IPS-18c (cell line): ENCODE data around the gene ULBP1.
"Not testable (repeated sequence)": the region's sequence is repeated elsewhere in the genome, so short reads cannot be mapped to it uniquely, and the experiment has no call there.

ENCODE experiments used
- H3K4me3 ChIP-seq: 2 replicates; pipeline ENCODE4 v1.7.0; 2013; ENCODE audit warnings: low read depth, mild to moderate bottlenecking, low read length, moderate library complexity; ENCODE audit not compliant: insufficient read depth
- H3K9me3 ChIP-seq: one replicate; pipeline ENCODE4 v1.6.1; 2013; ENCODE audit warnings: mild to moderate bottlenecking, low read length, moderate library complexity; ENCODE audit not compliant: control insufficient read depth, insufficient read depth

Gene ULBP1

DNA sequence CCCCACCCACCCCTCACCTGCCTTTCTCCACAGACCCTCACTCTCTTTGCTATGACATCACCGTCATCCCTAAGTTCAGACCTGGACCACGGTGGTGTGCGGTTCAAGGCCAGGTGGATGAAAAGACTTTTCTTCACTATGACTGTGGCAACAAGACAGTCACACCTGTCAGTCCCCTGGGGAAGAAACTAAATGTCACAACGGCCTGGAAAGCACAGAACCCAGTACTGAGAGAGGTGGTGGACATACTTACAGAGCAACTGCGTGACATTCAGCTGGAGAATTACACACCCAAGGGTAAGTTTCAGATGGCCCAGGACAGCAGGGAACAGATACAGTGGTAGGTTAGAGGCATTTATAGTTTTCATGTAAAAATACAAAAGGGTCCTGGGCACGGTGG is 18.5 kb upstream of the ULBP1 start:
- not testable (repeated sequence) for H3K4me3 ChIP-seq, H3K9me3 ChIP-seq

DNA sequence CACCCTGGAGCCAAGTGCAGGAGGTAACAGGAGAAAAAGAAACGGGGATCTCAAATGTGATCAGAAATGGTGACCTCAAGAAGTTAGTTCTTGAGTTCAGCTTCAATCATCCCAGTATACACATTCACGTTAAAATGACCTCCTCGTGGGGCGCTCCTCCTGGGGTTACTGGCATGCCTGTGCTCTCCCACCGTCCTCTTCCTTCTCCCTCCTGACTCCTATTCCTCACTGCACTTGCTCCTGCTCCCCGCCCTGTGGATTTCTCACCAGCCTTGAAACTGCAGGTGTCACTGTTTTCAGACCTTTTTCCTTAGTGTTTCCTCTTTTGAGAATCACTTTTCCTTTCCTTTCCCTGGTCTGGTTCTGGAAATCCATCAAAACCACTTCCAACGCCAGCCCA is 17.1 kb upstream of the ULBP1 start:
- not testable (repeated sequence) for H3K9me3 ChIP-seq, H3K4me3 ChIP-seq

DNA sequence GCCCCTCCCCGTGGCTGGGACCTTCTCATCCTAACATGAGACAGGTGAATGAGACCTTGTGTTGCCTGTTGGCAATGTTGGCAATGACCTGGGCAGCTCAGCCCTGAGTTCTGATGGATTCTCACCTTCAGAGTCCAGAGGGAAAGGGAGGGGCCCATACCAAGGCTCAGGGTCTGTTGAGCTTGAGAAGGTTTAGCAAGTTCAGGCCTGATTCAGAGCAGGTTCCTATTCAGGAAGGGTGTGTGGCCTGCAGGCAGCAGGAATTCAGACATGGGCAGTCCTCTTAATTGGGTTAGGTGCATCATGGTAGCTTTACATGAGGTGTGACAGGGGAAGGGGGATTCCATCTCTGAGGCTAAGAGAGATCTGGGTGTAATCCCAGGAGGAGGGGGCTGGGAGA is 16.2 kb upstream of the ULBP1 start:
- H3K4me3 ChIP-seq, H3K9me3 ChIP-seq: not testable (repeated sequence)

DNA sequence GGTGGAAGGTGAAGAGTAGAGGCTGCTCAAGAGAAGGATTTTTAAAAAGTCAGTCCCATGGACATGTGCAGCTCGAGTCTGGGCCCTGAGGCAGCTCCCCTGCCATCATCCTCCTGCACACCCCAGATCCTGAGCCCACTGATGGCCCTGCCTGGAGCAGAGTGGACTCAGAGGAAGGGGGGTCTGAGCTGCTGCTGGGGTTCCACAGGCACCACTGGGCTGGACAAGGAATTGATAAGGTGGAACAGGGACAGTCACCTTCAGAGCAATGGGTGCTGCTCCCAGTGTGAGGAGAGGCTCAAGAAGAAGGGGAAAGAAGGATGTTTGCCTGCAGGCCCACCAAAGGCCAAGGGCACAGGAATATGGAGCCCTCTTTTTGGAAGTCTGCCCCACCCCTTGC is 15.7 kb upstream of the ULBP1 start:
- Histone ChIP-seq H3K4me3 (no peak overlapping the region), H3K9me3 (no peaks in the 10 kb centered on the region)

DNA sequence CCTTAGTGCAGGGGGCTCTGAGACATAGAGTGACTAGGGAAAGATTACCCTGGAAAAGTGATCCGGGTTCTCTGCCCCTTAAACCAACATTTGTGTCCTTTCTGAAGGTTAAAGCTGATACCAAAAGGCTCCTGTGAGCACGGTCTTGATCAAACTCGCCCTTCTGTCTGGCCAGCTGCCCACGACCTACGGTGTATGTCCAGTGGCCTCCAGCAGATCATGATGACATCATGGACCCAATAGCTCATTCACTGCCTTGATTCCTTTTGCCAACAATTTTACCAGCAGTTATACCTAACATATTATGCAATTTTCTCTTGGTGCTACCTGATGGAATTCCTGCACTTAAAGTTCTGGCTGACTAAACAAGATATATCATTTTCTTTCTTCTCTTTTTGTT is 15.1 kb upstream of the ULBP1 start:
- Histone ChIP-seq H3K9me3 (no peaks in the 10 kb centered on the region), H3K4me3 (no peak overlapping the region)

DNA sequence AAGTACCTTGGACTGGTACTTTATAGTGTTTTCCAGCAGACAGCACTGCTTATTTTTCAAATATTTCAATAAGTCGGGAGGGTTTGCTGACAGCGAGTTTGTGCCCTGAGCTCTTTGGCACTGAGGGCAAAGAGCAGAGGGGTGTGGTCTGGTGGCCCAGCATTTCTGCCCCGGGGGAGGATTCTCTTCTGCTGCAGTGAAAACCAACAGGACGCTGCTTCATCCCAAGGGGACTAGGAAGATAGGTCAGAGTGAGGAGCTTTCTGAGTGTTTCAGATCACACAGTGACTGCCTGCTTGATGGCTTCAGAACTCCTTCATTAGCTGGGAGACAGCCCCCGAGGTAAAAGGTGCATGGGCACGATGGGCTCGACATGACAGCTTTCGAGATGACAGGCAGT is 13.3 kb upstream of the ULBP1 start:
- no peak overlapping the region for H3K4me3 ChIP-seq
- no peaks in the 10 kb centered on the region for H3K9me3 ChIP-seq

DNA sequence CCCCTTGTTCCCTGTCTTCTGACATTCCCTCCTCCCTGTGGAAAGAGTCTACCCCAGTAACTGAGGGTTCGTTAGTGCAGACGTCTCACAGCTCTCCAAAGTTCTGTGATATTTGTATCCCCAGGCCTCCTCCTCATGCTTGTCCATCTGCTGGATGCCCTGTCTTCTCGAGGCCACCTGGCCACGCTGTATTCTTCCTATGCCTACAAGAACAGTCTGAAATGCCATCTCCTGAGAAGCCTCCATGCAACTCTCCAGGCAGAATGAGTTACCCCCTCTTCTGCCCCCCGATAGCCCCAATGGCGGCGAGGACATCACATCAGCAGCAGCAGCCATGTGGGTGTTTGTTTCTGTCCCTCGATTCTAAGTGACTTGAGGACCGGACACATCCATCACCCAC is 12.6 kb upstream of the ULBP1 start:
- no peak overlapping the region for H3K4me3 ChIP-seq
- no peaks in the 10 kb centered on the region for H3K9me3 ChIP-seq

DNA sequence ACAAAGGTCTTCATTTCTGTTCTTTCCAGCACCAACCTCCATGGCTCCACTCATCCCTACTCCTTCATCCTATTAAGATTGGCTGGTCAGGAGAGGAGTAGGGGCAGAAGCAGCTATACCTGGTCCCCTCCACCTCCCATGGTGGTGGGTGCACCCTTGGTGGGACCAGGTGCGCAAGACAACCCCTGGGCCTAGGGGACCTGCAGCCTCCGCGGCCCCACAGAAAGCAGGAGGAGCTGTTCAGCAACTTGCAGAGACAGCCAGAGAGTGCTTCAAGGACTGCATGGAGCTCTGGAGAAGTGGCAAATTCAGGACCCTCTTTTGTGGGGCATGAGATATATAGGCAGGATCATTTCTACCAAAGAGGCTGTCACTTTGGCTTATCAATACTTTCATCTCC is 12.1 kb upstream of the ULBP1 start:
- Histone ChIP-seq H3K4me3 (no peak overlapping the region), H3K9me3 (no peaks in the 10 kb centered on the region)

DNA sequence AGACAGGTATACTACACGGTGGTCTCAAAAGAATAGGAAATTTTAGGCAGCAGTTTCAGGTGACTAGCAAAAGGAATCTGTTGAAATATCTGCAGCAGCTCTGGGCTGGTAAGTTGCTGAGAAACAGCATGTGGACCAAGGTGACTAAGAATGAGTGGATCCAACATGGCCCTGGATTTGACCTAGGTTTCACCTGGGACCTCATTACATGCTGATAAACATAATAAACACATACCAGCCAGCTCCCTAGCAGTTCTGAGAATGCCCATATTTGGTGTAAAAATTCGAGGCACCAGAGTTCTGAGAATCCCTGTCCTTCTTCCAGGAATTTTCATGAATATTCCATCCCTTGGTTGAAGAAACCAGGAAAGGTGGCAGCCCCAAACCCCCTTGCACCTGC is 10.4 kb upstream of the ULBP1 start:
- not testable (repeated sequence) for H3K4me3 ChIP-seq, H3K9me3 ChIP-seq

DNA sequence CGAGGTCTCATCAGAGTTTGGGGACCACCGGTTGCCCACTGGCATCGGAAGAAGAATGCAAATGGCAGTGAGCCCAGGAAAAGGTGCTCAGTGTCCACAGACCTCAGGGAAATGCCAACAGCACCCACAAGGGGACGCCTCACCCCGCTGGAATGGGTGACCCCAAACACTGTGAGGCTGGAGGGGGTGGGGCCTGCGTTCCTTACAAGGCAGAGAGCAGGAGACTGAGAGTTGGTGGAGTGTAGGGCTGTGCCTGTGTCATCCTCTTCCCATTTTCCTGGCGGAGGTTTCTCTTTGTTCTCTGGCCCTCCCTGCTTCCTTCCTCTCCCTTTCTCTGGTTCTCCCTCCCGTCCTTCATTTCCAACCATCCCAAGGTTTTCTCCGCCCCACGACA is 9.8 kb upstream of the ULBP1 start:
- H3K4me3 ChIP-seq, H3K9me3 ChIP-seq: not testable (repeated sequence)

DNA sequence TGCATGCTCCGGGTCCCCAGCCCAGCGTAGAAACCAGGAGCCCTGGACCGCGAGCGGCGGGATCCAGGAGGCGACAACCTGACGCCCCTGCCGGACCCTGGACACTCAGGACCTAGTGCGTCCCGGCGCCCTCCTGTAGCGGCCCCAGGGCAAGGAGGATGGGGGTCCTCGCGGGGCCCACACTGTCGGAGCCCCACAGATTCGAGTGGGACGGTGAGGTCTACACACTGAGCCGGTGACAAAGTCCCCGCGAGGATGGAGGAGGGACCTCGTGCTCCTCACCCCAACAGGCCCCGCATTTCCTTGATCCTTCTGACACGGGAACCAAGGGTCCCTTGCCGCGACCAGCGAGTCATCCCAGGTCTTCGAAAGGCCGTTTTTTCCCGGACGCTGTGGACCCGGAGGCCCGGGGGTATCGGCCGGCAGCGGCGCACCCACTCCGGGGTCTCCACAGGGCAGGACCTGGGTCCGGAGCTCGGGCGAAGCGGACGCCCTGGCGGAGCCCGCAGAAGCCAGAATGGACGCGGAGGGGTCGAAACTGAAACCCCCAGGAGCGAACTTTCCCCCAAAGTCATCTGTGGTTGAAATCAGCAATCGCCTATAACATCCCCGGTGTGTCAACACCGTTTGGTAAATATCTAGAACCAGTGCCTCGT is 9.3 kb upstream of the ULBP1 start:
- H3K9me3 ChIP-seq, H3K4me3 ChIP-seq: not testable (repeated sequence)

DNA sequence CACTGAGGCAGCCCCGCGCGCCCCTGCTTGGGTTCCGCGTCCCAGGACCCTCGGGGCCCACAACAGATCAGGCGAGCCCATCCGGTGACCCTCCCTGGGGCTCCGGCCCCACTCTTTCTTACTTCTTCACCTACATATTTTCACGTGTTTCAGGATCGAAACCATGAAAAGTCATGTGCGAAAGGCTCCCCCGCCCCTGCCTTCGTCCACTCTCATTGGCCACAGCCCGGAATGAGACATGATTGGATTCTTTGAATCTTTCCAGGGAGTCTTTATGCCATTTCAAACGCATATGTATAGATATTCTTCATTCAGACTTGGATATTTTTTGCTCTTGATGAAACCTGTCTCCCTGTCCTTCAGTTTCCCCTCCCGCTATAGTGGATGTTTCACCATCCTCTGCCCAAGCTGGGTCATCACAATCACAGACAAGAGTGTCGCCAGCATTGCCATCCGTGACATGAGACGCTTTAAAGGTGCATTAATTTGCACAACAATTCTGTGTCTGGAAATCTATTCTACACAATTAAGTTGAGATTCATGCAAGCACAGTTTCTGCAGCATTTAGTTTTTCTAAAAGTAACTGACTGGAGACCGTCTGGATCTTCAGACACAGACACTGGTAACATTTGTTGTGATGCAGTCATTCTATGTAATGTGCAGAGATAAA is 8.6 kb upstream of the ULBP1 start:
- not testable (repeated sequence) for H3K4me3 ChIP-seq, H3K9me3 ChIP-seq

DNA sequence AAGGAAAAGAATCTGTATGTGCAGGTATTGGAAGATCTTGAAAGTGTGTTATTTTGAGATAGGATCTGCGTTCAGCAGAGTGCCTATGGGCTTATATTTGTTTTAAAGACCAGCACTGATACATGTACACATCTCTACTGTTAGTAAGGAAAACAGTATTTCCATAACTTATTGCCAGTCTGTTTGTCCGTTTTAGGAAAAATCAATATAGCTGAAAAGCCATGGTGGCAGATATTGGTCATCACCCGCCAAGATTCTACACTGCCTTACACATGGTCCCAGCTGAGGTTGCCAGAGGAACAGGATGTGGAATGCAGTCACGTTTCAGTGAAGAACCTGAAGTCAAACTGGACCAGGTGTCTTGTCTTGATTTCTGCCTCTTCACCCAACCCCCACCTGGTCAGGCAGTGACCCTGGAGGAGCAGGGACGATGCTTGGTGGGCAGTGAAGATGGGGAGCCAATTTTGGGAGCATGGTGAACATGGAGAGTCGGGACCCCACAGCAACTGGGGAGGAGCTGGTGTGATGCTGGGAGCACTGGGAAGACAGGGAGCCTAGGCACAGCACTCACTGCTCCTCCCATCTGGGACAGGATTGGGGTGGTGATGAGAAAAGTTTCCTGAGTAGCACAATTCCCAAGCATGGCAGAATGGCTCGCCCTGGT is 8.0 kb upstream of the ULBP1 start:
- not testable (repeated sequence) for H3K4me3 ChIP-seq, H3K9me3 ChIP-seq

DNA sequence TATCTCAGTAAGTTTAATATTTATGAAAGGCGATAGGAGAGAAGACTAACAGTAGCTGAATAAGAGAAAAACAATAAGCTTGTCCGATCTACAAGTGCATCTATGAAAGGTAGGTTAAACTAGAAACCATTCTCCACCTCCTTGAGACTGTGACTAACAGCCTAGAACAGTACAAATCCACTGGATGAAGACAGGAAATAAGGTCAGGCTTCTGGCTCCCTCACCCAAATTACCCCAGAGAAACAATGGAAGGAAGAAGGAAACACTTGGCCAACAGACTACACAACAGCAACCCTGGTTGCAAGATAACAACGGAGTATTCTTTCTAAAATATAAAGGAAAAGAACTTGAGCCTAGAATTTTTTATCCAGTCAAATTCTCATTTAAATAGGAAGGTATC is 5.6 kb upstream of the ULBP1 start:
- not testable (repeated sequence) for H3K4me3 ChIP-seq, H3K9me3 ChIP-seq

DNA sequence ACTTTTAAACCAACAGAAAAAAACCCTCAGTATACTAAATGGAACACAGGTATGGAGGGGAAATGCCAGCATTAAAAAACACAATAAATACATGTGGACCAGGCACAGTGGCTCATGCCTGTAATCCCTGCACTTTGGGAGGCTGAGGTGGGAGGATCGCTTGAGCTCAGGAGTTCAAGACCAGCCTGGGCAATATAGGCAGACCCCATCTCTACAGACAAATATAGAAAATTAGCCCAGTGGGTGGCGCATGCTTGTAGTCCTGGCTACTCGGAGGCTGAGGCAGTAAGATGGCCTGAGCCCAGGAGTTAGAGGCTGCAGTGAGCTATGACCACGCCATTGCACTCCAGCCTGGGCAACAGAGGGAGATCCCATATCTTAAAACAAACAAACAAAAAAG is 3.9 kb upstream of the ULBP1 start:
- not testable (repeated sequence) for H3K4me3 ChIP-seq, H3K9me3 ChIP-seq

DNA sequence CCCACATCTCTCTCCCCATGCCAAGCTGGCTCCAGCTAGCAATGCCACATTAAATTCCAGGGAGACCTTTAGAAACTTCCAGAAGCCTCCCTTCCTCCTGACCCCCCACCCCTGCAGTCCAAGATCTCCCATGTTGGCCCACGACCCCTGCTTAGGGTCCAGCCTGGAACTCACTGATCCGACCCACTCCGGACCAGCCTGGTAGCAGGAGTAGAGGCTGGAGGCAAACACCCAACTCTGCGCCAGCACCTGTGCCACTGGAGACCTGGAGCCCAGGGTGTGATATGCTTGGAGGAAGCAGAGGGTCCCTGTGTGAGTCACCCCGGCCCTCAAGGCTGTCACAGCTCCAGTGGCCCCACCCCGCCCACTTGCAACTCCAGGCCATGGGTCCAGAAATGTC is 3.3 kb upstream of the ULBP1 start:
- Histone ChIP-seq H3K4me3 (no peak overlapping the region), H3K9me3 (peaks cover 5% of the 10 kb centered on the region)

DNA sequence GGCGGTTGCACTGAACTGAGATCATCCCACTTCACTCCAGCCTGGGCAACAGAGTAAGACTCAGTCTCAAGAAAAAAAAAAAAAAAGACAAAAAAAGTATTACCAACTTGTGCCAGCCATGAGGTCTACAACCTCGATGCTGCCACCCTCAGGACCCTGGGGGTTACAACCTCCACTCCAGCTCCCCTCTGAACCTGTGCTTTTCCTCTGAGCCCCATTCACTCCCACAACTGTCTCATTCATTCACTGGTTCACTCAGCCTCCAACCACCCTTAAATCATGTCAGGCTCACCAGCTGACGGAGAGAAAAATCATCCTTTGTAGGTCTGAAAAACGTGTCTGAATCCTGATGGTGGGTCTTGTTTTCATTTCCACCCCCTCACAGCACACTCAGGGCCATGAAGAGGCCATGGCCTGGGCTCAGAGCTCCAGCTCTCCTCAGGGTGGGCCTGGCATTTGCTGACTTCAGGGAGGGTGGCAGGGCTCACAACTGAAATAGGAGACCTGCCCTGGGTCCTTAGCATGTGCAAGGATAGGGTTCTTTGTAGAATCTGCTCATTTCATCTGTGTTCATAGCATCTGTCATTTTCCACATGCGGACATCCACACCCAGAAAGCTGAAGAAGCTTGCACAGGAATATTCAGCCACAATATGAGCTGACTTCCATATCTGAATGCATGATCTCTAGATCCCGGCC is 1.9 kb upstream of the ULBP1 start:
- peaks cover 5% of the 10 kb centered on the region for H3K9me3 ChIP-seq
- no peak overlapping the region for H3K4me3 ChIP-seq
